Measurements from ENCODE around the gene LAMC3. TPM values are rescaled to one million over a fixed set of nuclear protein-coding genes. Genes with fewer than 3 reads are reported as not detected.

Gene LAMC3
- total and polyA plus RNA-seq, 7 donors: 0.17 to 0.96 (median 0.22) TPM; not detected in 1

DNA sequence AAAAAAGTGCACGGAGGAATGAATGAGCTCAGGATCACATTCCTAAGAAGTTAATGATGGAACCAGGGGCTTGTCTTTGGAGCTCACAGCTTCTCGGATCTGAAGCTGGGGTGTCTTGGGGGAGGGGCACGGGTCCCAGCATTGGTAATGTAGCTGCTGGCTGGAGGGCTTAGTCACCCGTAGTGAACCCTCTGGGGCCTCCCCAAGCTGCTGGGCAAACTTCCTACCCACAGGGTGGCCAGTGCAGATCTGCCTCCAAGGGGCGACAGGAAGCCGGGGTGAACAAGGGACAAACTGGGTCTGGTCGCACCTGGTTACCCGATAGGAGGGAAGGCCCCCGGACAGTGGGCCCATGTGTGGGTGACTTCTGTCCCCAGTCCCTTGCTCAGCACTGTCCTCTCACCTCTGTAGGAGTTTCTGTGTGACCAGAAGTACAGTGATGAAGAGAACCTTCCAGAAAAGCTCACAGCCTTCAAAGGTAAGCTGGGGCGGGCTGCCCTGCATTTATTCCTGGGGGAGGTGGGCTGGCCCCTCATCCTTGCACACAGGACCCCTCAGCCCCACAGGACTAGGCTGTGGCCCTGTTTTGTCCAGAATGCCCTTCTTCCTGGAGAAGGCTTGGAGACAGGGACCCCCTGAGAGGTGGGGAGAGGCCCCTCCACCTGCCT, 102.3 kb downstream of the LAMC3 start:
- 65 to 69% (median 66%) methylated on average over 10 of the region's 10 CpGs for WGBS, 3 donors
- Histone ChIP-seq H3K4me3 (no peak overlapping the region), H3K36me3 (ENCODE audit: insufficient read depth in 1 of 2, low read depth in 1 of 2) (no peaks in the 10 kb centered on the region), H3K27ac (no peak overlapping the region), H3K9me3 (no peaks in the 10 kb centered on the region), H3K4me1 (no peaks in the 10 kb centered on the region), H3K27me3 (ENCODE audit: insufficient read depth in 3 of 3, low read length in 2 of 3) (peaks cover 0 to 5% (median 0%) of the 10 kb centered on the region in 3 donors)
- intact Hi-C loops (cut with DNase I): no loop called here
- TF ChIP-seq, protein P1, sequence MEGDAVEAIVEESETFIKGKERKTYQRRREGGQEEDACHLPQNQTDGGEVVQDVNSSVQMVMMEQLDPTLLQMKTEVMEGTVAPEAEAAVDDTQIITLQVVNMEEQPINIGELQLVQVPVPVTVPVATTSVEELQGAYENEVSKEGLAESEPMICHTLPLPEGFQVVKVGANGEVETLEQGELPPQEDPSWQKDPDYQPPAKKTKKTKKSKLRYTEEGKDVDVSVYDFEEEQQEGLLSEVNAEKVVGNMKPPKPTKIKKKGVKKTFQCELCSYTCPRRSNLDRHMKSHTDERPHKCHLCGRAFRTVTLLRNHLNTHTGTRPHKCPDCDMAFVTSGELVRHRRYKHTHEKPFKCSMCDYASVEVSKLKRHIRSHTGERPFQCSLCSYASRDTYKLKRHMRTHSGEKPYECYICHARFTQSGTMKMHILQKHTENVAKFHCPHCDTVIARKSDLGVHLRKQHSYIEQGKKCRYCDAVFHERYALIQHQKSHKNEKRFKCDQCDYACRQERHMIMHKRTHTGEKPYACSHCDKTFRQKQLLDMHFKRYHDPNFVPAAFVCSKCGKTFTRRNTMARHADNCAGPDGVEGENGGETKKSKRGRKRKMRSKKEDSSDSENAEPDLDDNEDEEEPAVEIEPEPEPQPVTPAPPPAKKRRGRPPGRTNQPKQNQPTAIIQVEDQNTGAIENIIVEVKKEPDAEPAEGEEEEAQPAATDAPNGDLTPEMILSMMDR (IDR thresholded peaks at IDR 0.05): no peak
- ATAC-seq: no peak
- DNase-seq: no peak

DNA sequence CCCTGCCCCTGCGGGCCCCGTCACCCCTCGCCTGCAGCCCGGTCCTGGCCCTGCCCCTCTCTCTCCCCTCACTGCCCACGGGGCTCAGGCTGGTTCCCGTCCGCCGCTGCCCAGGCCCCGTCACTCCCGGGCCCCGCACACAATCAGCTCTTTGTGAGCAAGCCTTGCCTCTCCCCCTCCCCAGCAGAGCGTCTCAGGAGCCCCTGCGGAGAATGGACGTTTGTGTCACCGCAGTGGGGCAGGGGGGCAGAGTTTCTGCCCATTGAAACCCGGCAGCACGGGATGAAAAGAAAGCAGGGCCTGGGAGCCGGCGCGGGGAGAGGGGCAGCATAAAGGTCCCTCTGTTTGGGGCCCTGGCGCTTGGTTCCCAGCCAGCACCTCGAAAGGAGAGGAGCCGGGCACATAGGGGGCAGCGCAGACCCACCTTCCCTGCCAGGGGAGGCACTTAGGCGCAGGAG, 102.9 kb downstream of the LAMC3 start:
- no peak for ATAC-seq
- Histone ChIP-seq H3K36me3 (ENCODE audit: insufficient read depth in 1 of 2, low read depth in 1 of 2) (no peaks in the 10 kb centered on the region), H3K4me1 (no peaks in the 10 kb centered on the region), H3K9me3 (no peaks in the 10 kb centered on the region), H3K27ac (no peak overlapping the region), H3K27me3 (ENCODE audit: insufficient read depth in 3 of 3, low read length in 2 of 3) (peaks cover 0 to 5% (median 0%) of the 10 kb centered on the region in 3 donors), H3K4me3 (no peak overlapping the region)
- DNase-seq: no peak
- WGBS, 3 donors: 70 to 78% (median 78%) methylated on average over 24 to 25 of the region's 25 CpGs
- intact Hi-C loops (cut with DNase I): no loop called here
- TF ChIP-seq, protein P1 (IDR thresholded peaks at IDR 0.05): no peak

DNA sequence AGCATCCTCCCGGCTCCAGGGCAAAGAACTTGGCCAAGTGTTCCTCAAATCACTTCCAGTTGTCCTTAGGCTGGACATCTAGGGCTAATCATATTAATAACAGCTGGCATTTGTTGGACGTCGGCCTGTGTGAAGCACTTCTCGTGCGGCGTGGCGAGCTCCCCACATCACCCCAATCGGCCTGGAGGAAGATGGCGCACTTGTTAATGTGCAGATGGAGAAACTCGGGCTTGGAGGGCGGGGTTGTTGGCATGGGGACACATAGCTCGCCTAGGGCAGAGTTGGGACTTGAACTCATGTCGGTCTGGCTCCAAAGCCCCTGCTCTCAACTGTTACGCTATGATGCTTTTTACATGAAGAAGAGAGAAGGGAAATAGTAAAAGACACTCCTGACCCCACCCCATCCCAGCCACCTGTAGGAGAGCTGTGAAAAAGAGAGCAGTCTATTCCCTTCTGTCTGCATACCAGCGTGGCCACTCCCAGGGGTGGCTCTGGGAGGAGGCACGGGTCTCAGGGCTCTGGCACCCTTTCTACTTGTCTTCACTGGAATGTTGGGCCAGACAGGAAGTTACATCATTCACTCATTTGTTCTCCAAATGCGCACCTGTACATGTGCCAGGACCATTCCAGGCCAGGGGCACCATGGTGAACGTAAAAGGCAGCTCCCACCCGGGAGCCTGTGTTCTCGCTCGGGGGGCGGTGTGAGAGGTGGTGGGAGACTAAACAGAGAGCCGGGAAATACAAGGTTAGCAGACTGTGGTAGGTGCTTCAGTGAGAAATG, 103.6 kb downstream of the LAMC3 start:
- intact Hi-C loops (cut with DNase I): no loop called here
- DNase-seq (no peak), ATAC-seq (no peak)
- TF ChIP-seq, protein P1 (IDR thresholded peaks at IDR 0.05): no peak
- no peaks in the 10 kb centered on the region for H3K9me3 ChIP-seq
- H3K27ac ChIP-seq: no peak overlapping the region
- WGBS, 3 donors: 83 to 85% (median 83%) methylated on average over 23 of the region's 23 CpGs
- H3K36me3 ChIP-seq (ENCODE audit: insufficient read depth in 1 of 2, low read depth in 1 of 2): no peaks in the 10 kb centered on the region
- peaks cover 0 to 10% (median 0%) of the 10 kb centered on the region in 3 donors for H3K27me3 ChIP-seq (ENCODE audit: insufficient read depth in 3 of 3, low read length in 2 of 3)
- H3K4me1 ChIP-seq: no peaks in the 10 kb centered on the region
- no peak overlapping the region for H3K4me3 ChIP-seq

DNA sequence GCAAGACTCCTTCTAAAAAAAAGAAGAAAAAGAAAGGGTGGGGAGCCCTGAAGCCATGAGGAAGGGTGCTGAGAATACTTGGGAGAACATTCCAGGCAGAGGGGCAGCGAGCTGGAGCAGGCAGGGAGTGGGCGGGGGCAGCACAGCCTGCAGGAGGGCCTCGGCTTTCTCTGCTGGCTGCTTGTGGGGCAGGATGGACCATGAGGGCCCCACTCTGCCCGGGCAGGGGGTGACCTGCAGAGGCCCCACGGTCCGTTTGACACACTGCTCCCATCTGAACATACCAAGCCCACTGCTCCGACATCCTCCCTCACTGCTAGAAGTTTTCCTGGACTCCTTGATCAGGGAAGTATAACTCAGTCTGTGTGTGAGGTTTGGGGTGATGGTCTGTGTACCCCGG, 104.7 kb downstream of the LAMC3 start:
- DNase-seq (no peak), ATAC-seq (no peak)
- TF ChIP-seq, protein P1 (IDR thresholded peaks at IDR 0.05): no peak
- Histone ChIP-seq H3K4me1 (no peaks in the 10 kb centered on the region), H3K4me3 (no peak overlapping the region), H3K27ac (no peak overlapping the region), H3K27me3 (ENCODE audit: insufficient read depth in 3 of 3, low read length in 2 of 3) (peaks cover 0 to 11% (median 0%) of the 10 kb centered on the region in 3 donors), H3K9me3 (no peaks in the 10 kb centered on the region), H3K36me3 (ENCODE audit: insufficient read depth in 1 of 2, low read depth in 1 of 2) (no peaks in the 10 kb centered on the region)
- intact Hi-C loops (cut with DNase I): no loop called here
- 85 to 88% (median 87%) methylated on average over 8 of the region's 8 CpGs for WGBS, 3 donors
